Activated T-cell treated with anti-CD3 and anti-CD28 coated beads for 4 hours (primary cell): ENCODE data around the gene UBA52.

ENCODE experiments used
- DNase-seq: peaks from one replicate; pipeline ENCODE4 v3.0.0-alpha.2; 2020

The UBA52 gene

DNA sequence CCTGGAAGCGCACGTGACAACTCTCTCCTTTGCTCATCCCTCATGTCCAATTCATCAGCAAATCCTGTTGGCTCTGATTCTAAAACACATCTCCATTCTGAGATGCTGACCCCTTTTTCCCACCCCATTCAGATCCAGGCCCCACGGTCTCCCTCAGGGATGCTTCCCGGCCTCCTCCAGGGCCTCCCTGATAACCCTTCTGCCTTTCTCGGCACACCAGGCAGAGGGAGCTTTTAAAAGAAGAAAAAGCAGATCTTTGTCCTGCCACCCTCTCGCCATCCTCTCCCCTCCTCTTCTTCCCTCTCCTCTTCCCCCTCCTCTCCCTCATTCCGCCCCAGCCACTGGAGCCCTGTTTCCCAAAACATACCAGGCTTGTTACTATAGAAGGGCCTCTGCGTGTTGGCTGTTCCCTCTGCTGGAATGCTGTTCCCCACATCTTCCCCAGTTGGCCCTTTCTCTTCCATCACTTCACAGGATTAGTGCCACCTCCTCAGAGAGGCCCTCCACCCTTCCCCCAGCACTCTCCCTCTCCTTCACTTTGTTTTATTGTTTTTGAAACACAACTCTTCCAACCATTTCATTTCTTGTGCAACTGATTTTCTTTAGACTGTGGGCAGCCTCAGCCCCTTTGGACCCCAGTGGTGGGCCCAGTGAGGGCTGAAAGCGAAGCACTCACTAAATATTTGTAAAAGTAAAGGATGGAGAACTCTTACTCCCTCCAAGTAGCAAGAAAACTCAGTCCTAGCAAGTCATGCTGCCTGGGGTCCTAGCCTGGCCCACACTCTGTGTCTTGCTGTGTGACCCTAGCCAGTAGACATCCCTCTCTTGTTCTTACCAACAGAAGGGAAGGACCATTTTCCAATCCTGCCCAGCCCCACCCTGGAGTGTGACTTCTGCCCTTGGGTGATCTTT, 37.4 kb downstream of the UBA52 start:
- DNase-seq, result no peak

DNA sequence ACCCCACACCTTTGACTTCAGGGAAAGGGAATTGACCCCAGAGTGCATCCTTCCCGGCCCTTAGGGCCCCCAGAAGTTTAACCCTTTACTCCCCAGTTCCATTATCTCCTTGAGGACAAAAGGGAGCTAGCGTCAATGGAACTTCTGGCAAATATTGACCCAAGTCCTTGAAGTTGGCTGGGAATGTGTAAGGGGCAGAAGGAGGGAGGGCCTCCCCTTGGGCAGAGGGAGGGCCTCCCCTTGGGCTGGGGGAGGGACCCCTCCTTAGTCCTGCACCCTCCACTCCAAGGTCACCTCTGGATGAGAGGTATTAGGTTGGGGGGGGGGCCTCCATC, 38.0 kb downstream of the UBA52 start:
- no peak for DNase-seq

DNA sequence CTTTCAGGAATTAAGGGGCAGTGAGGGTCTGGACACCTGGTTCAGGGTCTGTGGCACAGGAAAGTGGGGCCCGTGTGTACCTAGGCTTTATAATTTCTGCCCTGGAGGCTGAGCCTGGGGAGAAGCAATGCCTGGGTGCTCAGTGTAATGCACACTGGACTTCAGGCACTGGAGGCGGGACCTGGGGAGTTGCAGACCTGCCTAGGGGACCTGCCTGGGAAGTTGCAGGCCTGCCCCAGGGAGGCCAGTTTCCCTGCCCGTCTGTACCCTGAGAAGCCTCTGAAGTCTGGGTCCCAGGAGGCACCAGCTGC, 38.5 kb downstream of the UBA52 start:
- no peak for DNase-seq

DNA sequence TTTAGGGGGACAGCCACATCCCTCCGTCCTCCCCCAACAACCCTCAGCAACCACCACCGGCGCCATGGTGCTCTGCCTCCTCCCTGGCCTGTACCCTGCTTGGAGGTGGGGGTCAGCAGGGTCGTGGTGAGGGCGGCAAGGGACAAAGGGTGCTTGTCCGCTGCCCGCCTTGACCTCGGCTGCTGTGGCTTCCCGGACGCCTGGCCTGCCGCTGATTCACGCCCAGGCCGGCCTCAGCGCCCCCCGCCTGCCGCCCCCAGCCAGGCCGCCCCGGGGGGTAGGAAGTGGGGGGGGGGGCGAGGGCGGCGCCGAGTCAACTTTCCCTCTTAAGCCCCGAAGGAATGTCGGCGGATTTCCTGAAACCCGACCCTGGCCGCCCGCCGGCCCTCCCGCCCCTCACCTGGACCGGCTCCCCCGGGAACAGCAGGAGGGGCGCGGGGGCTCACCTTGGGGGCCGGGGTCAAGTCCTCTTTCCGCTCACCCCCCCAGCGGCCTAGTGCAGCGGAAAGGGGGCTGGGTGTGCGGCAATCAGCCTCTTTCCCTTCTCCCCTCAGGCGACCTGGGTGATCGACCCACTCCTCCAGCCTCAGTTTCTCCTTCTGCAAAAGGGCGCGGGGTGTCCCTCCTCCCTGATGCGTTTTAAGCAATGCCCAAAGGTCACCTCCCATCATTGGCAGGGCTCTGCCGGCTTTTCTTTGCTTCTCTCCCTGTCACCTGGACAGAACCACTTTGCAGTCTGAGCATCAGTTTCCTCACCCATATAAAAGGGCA, 39.1 kb downstream of the UBA52 start:
- no peak for DNase-seq

- DNase-seq, result no peak
Observed at GRCh38 chr19:18611327-18612050, 39.8 kb downstream of the UBA52 start.

- no peak for DNase-seq
Observed at GRCh38 chr19:18612051-18612771, 40.6 kb downstream of the UBA52 start.

- DNase-seq, result no peak
Observed at GRCh38 chr19:18612772-18613588, 41.3 kb downstream of the UBA52 start, which contains the start of gene TMEM59L. TMEM59L (plus strand) TSS chr19:18612870; CDS start chr19:18612959, 89 bp downstream.

DNA sequence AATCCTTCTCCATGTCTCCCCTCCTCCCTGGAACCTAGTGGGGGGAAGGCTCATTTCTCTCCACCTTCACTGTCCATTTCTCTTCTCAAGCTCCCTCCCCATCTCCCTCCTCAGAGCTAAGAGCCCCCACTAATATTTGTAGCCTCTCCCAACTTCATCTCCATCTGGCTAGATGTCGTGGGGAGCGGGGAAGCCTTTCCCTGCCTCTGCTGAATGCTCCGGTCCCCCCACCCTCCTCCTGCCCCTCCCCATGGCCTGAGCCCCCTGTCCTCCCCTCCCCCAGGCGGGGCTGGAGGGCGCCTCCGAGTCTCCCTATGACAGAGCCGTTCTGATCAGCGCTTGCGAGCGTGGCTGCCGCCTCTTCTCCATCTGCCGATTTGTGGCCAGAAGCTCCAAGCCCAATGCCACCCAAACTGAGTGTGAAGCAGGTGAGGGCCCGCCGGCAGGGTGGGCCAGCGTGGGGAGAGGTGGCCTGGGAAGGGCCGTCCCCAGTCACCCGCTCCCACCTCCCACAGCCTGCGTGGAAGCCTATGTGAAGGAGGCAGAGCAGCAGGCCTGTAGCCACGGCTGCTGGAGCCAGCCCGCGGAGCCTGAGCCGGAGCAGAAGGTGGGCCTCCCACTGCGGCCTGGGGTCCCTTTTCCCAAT, 42.1 kb downstream of the UBA52 start:
- DNase-seq, result no peak

- DNase-seq, result no peak
Observed at GRCh38 chr19:18616023-18616422, 44.4 kb downstream of the UBA52 start.

- DNase-seq, result no peak
Observed at GRCh38 chr19:18617562-18617961, 45.9 kb downstream of the UBA52 start.

DNA sequence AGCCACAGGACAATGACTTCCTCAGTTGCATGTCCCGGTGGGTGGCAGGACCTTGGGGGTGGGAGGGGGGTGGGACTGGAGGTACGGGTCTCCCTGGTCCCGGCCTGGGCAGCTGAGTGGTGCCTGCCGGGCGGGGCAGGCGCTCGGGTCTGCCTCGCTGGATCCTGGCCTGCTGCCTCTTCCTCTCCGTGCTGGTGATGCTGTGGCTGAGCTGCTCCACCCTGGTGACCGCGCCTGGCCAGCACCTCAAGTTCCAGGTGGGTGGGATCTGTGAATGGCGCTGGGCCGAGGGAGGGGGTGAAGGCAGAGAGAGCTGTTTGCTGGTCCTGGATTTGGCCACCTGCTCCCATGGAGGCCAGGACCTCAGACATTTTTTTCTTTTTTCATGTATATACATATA, 46.6 kb downstream of the UBA52 start:
- no peak for DNase-seq

GRCh38 chr19:18620311-18620710, 48.7 kb downstream of the UBA52 start:
- DNase-seq, result no peak

DNA sequence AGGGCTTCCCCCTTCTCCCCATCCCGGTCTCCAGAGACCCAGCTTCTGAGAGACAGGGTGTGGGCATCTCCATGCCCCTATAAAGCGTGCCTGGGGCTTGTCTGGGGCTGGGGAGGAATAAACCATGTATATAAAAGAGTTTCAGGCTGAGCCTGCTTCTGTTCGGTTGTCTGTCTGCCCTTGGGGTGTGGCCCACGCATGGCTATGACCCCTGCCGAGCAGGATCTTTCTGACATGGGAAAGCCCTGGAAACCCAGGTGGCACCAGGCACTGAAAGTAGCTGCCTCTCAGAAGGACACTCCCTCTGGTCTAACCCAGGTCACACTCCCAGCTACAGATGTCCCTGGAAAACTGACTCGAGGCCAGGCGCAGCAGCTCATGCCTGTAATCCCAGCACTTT, 49.2 kb downstream of the UBA52 start:
- no peak for DNase-seq

- no peak for DNase-seq
Observed at GRCh38 chr19:18626906-18627305, 55.2 kb downstream of the UBA52 start.
